GM18868 (cell line): ENCODE results near the gene ADAMTS6.

ENCODE experiments used
- ATAC-seq: cut with Tn5 transposase; IDR thresholded peaks from one replicate; pipeline ENCODE4 v1.9.1; 2021; ENCODE audit warnings: mild to moderate bottlenecking, moderate library complexity; ENCODE audit not compliant: unreplicated experiment

The ADAMTS6 gene

DNA sequence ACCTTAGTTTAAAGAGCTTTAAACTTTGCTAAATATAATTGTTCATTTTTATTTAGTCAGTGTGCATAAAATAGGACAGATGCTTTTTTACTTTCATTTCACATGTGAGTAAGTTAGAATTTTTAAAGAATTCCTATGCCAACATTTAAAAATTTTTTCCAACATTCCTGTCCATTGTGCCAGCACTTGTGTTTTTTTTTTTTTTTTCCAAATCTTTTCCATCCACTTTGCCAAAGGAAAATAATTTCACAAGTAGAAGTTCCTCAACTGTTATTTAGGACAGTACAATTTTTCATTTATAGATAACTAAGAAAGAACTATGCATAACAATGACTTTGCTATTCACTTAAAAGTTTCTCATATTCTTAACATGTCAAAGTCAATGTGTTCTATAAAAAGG lies 189.5 kb downstream of the ADAMTS6 start:
- ATAC-seq = no peak

DNA sequence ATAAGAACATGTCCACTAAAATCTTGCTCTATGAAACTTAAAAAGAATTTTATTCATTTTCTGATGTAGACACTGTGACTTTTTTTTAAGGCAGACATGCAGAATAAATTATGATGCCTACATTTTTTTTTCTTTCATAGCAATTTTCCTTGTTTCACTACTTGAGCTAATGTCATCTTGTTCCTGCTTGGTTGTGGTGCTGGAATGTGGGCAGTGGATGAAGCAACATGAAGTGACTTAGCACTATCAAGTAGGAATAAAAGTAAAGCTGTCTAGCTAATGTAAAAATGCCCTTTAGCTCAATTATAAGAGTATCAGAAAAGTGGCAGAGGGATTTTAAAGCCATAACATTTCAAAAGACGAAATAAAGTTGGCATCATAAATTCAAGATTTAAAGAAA lies 191.0 kb downstream of the ADAMTS6 start:
- ATAC-seq = no peak

DNA sequence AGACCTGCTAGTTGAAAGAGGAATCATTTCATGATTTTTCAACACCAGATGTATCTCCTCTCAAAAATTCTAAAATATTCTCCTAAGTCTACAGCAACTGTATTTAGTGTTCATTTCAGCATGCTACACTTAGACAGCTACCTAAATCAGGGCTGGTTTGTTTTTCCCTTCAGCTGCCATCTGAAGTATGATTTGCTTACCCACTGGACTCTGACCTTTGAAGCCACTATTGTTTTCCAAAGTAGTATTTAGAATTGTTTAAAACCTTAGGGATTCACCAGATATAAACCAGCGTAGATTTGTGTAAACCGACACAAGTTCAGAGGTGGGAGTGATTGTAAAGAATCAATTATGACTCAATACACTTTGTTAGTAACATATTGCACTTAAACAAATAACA lies 193.1 kb downstream of the ADAMTS6 start:
- ATAC-seq = no peak

DNA sequence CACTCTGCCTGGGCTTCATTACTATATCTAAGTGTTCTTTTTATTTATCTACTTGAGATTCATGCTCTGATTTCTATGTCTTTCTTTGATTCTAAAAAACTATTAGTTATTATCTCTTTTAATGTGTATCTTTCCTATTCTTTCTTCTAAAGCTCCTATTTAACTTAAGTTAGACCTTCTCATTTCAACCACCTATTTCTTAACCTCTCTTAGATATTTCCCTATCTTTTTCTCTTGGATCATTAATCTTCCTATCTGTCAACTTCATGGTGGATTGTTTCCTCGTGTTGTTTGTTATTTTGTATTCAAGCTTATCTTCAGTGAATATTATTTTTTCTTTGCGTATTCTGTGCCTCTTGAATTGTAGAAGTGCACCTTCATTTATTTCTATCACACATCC lies 202.1 kb downstream of the ADAMTS6 start:
- no peak for ATAC-seq

DNA sequence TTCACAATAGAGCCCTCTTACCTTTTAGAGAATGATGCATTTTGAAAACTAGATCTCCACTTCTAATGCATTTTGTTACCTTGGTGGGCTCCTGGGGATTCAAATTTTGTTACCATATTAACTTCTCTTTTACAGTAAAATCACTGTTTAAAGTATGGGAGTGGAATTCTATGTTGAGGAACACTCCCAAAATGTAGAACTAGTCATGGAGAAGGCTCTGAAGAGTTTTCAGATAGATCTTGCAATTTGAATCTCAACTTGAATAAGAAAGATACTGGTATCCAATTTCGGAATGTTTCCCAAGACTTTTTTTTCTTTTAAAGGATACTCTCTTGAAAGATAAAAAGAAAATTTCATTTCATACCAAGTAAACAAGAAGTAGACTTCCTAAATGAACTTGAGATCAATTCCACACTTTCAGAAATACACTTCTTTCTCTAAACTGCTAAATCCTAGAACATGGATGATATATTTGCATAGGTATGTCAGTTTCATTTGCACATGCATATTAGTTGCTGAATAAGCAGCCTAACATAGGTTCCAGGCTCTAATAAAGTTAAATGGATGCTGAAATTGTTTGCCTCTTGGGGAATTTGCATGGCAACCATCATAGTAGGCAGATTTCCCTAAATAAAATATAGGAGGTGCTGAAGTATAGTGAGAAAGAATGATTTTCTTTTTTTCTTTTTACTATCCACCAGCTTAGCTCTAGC lies 205.4 kb downstream of the ADAMTS6 start:
- no peak for ATAC-seq

DNA sequence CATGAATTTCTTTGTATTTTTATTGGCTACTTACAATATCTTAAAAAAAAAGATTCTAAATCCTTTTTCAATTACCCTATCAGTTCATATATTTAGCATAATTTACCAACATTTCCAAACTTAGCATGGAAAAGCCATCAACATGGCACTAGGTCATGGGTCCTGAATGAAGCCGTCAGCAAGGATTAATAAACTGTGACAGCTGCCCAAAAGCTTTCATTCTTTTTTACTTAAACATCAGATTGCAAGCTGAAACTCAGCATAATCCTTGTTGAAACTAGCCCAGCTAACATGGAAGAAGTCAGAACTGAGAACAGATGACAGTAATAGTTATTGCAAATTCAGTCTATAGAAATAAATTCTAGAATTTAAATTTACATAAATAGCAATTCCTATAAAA lies 209.8 kb downstream of the ADAMTS6 start:
- ATAC-seq = no peak

DNA sequence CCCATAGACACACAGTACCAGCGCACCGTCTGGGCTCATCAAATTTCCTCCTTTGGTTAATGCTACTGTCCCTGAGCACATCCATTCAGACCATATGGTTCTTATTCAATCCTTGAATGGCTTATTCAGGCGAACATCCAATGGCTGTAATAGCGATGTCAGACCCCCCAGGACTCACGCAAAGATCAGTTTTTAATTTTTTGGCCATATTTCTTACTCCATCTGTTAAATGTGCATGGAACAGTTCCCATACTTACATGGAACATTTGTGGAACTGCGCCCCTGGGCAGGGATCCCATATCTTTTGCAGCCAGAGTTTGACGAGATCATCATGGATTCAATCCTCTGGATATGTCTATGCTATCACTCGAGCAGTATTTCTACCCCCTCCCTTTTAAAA lies 213.2 kb downstream of the ADAMTS6 start:
- ATAC-seq = no peak

DNA sequence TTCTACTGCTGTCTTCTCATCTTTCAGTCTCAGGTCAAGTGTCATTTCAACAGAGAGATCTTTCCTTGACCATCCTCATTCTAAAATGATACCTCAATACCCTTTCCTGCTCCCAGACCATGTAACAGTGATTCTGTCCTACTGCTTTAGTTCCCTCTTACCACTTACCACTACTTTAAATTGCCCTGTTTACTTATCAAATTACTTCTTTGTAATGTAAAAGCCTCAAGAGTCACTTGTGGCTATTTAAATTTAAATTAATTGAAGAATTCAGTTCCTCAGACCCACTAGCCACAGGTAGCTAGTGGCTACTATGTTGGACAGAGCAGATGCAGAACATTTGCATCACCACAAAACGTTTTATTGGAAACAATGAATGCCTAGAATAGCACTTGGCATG lies 217.3 kb downstream of the ADAMTS6 start:
- no peak for ATAC-seq

DNA sequence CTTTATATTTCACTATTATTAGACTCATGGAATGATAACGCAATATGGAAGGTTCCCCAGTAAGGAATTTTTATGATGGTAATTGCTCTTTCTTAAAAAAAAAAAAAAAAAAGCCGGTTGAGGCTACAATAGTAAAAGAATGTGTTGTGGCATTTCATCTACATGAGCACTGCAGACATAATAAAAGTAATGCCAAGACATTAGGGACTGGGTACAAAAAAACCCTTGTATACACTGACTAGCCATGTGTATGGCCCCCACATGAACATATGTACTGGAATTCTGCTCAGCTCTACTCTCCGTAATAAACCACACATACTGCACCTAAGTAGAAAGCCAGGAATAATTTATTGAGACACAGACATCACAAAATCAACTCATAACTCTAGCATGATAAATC lies 218.4 kb downstream of the ADAMTS6 start:
- no peak for ATAC-seq

DNA sequence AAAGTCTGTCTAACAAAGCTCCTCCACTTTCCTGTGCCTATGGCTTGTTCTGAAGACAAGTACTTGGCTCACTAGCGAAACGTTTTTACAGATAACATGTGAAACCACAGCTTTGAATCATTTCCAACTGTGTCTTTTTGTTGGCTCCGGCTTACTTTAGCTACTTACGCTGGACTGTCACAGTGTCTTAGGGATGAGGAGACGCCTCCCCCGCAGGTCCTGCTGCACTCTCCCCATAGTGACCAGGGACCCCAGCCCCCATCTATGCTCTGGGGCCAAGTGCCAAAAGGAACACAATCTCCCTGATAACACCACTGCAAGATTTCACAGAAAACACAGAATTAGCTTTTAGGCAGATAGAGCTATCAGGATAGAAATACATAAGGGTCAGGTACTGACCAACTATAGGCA lies 219.1 kb downstream of the ADAMTS6 start:
- ATAC-seq = peak; percentile 73

DNA sequence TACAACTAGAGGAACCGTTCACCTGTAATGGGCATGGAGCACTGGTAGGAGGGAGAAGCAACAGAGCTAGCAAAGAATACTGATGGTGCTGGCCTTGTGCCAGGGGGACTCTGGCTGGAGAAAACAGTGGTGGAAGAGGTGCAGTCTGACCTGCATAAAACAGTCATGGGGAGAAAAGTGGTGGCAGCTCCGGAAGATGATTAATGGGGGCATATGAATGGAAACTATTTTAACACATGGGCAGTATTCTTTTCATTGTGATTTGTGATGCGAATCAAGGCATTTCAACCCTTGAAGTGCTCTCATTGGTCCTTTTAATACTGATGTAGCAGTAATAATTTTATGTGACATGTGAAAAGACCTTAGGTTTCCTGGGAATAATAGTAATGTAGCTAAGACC lies 219.6 kb downstream of the ADAMTS6 start:
- no peak for ATAC-seq

DNA sequence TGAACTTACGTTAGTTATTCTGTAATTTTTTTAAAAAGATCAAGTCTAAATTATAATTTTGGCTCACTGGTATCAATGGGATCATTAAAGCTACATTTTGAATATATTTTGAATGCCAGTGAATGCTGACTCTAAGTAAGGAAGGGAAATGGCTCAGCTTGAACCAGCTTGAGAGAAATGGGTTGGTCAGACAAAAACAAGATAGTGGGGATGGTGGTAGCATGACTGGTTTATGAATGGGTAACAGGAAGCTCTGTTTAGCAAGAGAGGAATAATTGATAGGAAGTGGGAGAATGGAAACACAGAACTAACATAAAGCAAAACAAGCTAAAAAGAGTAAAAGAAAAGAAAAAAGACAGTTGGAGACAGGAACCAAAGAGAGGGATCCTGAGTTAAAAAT lies 220.2 kb downstream of the ADAMTS6 start:
- ATAC-seq = no peak

DNA sequence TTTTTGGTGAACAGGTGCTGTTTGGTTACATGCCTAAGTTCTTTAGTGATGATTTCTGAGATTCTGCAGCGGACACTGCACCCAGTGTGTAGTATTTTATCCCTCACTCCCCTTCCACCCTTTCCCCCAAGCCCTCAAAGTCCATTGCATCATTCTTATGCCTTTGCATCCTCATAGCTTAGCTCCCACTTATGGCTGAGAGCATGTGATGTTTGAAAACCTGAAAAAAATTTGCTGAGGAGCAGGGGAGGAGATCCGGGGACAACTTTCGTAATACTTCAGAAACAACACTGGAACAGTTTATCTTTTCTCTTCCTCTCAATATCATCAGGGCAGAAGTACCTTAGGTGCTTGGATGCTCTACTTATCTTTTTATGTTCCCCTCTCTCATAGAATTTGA lies 226.4 kb downstream of the ADAMTS6 start:
- ATAC-seq = no peak

DNA sequence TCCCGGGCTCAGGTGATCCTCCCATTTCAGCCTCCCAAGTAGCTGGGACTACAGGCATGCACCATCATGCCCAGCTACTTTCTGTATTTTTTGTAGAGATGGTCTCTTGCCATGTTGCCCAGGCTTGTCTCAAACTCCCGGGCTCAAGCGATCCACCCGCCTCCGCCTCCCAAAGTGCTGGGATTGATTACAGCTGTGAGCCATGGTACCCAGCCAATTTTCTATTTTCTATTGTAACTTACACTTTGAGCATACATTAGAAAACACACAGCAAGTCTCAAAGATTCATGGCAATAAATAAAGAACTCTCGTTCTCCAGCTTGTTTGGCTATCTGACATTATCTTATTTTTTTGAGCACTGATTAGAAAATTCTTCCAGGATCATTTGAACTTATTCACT lies 228.7 kb downstream of the ADAMTS6 start:
- ATAC-seq = no peak

DNA sequence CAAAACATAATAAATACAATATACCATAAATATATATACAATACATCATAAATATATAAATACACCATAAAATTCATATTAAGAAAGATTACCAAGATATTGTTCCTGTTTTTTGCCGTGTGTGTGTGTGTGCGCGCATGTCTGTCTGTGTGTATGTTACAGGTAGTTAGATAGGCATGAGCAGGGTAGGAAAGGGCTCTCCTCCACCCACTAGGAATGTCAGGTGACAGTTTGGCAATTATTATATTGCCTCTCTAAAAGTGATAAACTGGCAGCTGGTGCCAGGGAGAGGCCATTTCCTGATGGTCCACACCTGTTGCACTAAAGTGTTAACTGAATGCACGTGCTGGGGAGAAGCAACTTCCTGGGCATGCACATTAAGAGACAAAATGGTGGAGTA lies 232.8 kb downstream of the ADAMTS6 start:
- ATAC-seq = no peak

DNA sequence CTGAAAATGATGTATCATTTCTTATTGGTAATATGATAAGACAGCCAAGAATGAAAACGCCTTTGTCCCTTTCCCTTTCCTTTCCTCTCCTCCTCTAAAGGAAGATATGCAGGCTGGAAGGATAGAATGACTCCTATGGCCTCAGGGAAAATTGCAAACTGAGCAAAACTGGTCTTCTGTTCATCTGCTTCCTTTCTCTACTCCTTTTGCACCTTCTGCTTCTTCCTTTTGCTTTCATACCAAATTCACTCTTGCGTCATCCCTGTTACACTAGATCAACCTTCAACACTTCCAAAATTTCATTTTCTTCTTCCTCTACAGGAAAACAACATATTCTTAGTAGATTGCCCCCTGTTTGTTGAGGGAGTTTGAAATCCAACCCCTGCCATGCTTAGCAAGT lies 234.1 kb downstream of the ADAMTS6 start:
- ATAC-seq = no peak

DNA sequence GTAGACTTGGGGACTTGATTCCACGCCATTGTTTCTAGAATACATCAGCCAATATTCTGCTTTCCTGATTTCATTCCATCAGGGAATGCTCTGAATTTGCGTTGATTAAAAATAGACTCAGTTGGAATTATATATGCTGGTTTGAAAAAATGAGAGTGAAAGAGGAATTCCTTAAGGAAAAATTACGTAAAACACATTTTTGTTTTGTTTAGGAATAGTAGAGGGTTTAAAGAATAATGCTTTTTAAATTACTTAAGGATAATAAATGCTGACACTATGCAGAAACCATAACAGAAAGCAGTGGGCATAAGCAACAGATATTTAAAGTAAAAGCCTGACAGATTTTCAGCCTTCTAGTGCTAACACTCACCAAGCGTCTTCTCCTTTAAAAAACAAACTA lies 235.0 kb downstream of the ADAMTS6 start:
- ATAC-seq = no peak

DNA sequence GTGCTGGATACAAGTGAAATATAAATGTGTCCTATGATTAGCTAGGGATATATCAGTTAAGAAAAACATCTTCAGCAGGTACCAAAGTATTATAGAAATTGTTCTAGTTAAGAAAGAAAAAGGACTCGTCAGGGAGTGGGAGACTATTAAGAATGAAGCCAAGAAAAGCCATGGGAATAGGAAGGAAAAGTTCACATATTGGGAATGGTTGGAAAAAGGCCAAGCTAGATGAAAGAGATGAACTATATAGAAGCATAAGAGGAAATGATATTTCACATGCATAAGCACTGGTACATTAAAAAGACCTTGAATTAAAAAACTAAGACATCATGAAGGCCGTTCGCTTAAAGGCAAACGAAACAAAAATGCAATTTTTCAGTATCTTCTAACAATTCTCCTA lies 237.7 kb downstream of the ADAMTS6 start:
- ATAC-seq = no peak

DNA sequence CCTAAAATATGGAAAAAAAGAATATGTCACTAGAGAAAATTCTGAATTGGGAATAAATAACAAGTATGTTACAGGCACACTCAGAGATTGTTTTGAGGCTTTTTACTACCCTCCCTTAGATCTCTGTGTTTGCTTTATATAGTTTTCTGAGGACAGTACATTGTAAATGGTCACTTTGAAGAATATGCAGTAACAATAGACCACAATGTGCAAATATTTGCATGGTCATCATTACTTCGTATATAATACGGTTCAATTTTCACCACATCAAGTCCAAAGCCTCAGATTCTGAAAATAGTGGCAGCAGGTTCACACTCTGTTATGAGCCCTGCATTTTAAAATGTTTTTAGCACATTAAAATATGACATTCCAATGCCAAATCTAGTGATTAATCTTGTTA lies 238.6 kb downstream of the ADAMTS6 start:
- ATAC-seq = no peak

DNA sequence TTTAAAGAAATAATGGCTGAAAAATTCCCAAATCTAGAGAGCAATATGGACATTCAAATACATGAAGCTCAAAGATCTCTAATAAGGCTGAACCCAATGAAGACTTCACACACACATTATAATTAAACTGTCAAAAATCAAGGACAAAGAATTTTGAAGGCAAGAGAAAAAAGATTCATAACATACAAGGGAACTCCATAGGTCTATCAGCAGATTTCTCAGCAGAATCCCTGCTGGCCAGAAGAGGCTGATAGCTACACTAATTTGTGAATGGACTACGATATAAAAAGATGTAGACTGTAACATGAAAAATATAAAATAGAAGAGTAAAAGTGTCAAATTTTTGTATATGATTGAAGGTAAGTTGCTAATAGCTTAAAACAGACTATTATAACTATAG lies 251.9 kb downstream of the ADAMTS6 start:
- ATAC-seq = no peak

DNA sequence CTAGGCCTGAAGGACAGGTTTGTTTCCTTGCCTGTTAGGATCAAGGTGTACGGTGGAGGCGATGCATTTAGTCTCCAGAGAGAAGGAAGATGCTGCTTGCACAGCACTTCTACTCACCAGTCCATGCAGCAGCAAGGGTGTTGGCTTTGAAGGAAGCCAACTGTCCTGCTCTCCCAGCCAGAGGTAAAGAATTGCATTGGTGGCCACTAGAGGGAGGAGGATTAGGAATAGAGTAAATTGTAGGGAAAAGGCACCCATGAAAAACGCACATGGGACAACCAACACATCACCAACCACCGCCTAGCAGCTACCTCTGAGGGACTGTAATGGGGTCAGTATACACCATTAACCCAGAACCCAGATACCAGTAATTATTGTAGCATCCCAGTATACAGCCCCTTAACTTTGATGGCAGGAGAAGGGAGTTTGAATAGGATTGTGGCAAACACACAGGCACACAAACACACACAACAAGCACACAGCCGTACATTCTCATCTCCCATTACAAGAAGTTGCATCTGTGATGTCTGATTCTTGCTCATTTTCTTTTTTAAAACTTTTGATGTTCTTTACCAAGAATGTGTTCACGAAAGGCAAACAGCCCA lies 267.7 kb downstream of the ADAMTS6 start:
- ATAC-seq = no peak

DNA sequence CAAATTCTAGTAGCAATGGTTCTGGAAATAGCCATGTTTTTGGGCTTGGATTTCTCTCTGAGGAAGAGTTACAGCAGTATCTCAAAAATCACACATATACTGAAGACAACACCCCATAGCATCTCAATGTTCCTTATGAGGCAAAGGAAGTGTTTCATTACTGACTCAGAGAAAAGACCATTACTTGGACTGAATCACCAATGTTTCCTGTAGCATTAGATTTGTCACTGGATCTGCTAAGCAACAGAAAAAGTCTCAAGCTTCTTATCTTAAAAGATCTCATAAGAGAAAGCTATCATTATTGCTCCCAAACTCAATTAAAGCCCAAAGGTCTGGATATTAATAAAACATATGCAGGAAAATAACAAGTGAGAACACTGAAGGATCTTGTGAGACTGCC lies 272.4 kb downstream of the ADAMTS6 start:
- no peak for ATAC-seq

DNA sequence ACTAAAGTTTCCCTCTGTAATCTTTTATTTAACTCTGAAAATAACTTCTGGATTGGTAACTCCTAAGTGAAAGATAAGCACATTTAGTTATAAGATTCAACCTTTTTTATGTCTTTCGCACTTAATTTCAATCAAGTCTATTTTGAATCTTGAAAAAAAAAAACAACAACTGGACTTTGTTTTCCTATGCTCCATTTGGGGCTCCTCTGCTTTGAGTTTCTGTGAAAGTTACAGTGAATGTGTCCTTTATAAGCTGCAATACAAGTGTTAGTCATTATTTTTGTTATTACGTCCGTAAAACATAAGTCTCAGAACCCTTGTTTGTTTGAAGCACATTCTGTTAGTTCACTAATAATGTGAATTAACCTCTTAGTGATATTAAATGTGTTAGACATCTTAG lies 276.8 kb downstream of the ADAMTS6 start:
- no peak for ATAC-seq
